Thoracic aorta (tissue), 2 donors: Measurements from ENCODE around the gene ZMYND8. TPM values are rescaled to one million over a fixed set of nuclear protein-coding genes. Genes with fewer than 3 reads are reported as not detected.
"Not testable (repeated sequence)": the region's sequence is repeated elsewhere in the genome, so short reads cannot be mapped to it uniquely, and the experiment has no call there.

Experiments
- ATAC-seq: fragments of 150-250 bp; one replicate; pipeline ENCODE4 v1.8.0; 2017; ENCODE audit warnings: low read depth; ENCODE audit not compliant: insufficient number of reproducible peaks, low FRiP score
- DNase-seq: peaks from one replicate; pipeline ENCODE4 v3.0.0-alpha.2; 2020; ENCODE audit warnings: low spot score
- H3K27ac ChIP-seq, 2 donors: fragments of 200-600 bp; sonication (generic); 1 replicate in 1 of 2; 2 replicates in 1 of 2; pipeline ENCODE4 v1.5.1; 2016; ENCODE audit warnings: mild to moderate bottlenecking in 2 of 2, moderate library complexity in 2 of 2
- H3K27me3 ChIP-seq: fragments of 200-600 bp; sonication (generic); replicated peaks from 2 replicates; pipeline ENCODE4 v1.6.0; 2016; ENCODE audit warnings: mild to moderate bottlenecking; ENCODE audit not compliant: insufficient read depth
- H3K36me3 ChIP-seq: fragments of 200-600 bp; sonication (generic); one replicate; pipeline ENCODE4 v1.5.1; 2016
- H3K4me1 ChIP-seq, 2 donors: fragments of 200-600 bp; sonication (generic); 1 replicate in 1 of 2; 2 replicates in 1 of 2; pipeline versions ENCODE4 v1.5.1 to v1.6.0; 2016; ENCODE audit warnings: low read depth in 2 of 2, mild to moderate bottlenecking in 1 of 2; ENCODE audit not compliant: control insufficient read depth in 1 of 2
- H3K4me3 ChIP-seq: fragments of 200-600 bp; sonication (generic); 2 replicates; pipeline ENCODE4 v1.5.1; 2016; ENCODE audit warnings: mild to moderate bottlenecking
- H3K9me3 ChIP-seq: fragments of 200-600 bp; sonication (generic); 2 replicates; pipeline ENCODE4 v1.5.1; 2016
- CTCF ChIP-seq: fragments of 200-600 bp; sonication (generic); IDR thresholded peaks from one replicate; pipeline ENCODE4 v1.5.1; 2019; ENCODE audit warnings: antibody characterized with exemption
- total RNA-seq, 2 donors: library from RNA; depleted of rRNA; stranded (reverse); fragments of >200 nt; gene quantifications; one replicate each; pipeline versions ENCODE4 v1.1.0 to v1.2.3, GENCODE V29; 2016

The ZMYND8 gene
- total RNA-seq, 2 donors from 2014 or later, result 17.9 to 27.2 TPM

DNA sequence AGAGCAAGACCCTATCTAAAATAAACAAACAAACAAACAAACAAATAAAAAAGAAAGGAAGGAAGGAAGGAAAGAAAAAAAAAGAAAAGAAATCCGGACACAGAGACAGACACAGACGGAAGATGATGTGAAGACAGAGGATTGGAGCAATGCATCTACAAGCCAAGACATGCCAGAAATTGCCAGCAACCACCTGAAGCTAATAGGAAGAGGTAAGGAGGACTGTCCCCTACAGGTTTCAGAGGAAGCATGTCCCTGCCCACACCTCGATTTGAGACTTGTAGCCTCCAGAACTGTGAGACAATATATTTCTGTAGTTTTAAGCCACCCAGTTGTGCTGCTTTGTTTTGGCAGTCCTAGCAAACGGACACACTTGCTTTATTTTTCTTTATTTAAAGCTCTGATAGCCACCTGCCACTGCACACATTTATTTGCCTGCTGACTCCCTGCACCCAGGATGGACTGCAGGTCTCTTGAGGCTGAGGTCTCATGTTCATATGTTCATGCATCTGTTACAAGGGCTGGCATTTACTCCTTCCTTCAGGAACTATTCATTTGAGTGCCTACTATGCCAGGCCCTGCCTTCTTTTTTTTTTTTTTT lies 20.7 kb upstream of the ZMYND8 start:
- H3K27me3 ChIP-seq, result no peaks in the 10 kb centered on the region
- H3K4me1 ChIP-seq, result peaks cover 0 to 5% of the 10 kb centered on the region in 2 donors
- DNase-seq (no peak), ATAC-seq (no peak)
- no peak for TF ChIP-seq CTCF
- H3K9me3 ChIP-seq, result no peaks in the 10 kb centered on the region
- no peak overlapping the region for H3K4me3 ChIP-seq
- no peak overlapping the region for H3K27ac ChIP-seq
- H3K36me3 ChIP-seq, result no peaks in the 10 kb centered on the region

DNA sequence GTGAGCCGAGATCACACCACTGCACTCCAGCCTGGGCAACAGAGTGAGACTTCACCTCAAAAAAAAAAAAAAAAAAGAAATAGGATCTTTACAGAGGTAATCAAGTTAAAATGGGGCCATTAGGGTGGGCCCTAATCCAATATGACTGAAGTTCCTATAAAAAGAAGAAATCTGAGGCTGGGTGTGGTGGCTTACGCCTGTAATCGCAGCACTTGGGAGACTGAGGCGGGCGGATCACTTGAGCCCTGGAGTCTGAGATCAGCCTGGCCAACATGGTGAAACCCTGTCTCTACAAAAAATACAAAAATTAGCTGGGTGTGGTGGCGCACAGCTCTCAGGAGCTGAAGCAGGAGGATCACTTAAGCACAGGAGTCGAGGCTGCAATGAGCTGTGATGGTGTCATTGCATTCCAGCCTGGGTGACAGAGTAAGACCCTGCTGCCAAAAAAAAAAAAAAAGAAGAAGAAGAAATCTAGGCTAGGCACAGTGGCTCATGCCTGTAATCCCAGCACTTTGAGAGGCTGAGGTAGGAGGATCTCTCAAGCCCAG lies 19.7 kb upstream of the ZMYND8 start:
- not testable (repeated sequence) for H3K27me3 ChIP-seq, H3K4me3 ChIP-seq, H3K4me1 ChIP-seq, DNase-seq, H3K27ac ChIP-seq, H3K9me3 ChIP-seq, H3K36me3 ChIP-seq
- ATAC-seq, result peak; percentile 26

GRCh38 chr20:47374121-47374520 lies 17.6 kb upstream of the ZMYND8 start:
- not testable (repeated sequence) for H3K27ac ChIP-seq, DNase-seq, H3K9me3 ChIP-seq, ATAC-seq, H3K36me3 ChIP-seq, H3K4me3 ChIP-seq, H3K4me1 ChIP-seq, H3K27me3 ChIP-seq

GRCh38 chr20:47373206-47373733 lies 16.8 kb upstream of the ZMYND8 start:
- Histone ChIP-seq H3K9me3 (no peaks in the 10 kb centered on the region), H3K27me3 (no peaks in the 10 kb centered on the region), H3K4me1 (peaks cover 0 to 5% of the 10 kb centered on the region in 2 donors), H3K27ac (no peak overlapping the region), H3K4me3 (no peak overlapping the region), H3K36me3 (no peaks in the 10 kb centered on the region)
- ATAC-seq (no peak), DNase-seq (no peak)
- TF ChIP-seq CTCF, result no peak

DNA sequence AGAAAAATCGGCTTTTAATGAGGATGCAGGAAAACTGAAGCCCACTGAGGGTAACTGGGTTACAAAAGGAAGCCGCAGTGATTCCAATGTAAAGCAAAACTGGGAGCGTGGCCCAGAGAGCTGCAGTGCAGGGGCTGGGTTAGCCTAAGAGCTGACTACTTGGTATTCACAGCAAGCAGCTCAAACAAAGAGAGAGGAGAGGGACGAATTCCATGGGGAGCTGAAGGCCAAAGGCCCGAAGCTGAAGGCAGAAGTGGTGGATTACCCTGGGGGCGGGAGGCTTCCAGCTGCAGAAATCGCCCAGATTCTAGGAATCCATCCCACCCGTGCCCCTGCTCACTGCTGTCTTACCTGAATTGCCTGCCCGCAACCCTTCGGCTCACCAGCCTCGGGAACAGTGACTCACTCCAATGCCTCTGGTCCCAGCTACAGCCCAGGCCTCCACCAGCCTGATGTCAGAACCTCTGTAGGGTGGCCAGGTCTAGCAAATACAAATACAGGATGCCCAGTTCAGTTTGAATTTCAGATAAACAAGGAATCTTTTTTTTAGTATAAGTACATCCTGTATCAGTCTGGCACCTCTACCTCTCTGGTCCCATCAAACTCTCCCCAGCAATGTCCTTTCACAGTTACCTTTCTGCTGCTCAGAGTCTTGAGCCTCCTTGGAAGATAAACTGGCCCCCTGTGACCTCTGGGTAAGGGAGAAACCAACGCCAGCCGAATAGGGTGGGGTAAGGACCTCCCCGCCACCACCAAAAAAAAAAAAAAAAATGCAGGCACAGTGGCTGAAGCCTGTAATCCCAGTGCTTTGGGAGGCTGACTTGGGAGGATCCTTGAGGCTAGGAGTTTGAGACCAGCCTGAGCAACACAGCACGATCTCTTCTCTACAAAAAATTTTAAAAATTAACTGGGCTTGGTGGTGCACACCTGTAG lies 14.6 kb upstream of the ZMYND8 start:
- no peak for ATAC-seq
- no peak for DNase-seq
- H3K36me3 ChIP-seq, result no peaks in the 10 kb centered on the region
- H3K4me1 ChIP-seq, result peaks cover 0 to 5% of the 10 kb centered on the region in 2 donors
- H3K27ac ChIP-seq, result peak overlapping the region in 1 of 2 donors; percentile 8
- TF ChIP-seq CTCF, result no peak
- no peaks in the 10 kb centered on the region for H3K9me3 ChIP-seq
- no peaks in the 10 kb centered on the region for H3K27me3 ChIP-seq
- no peak overlapping the region for H3K4me3 ChIP-seq

DNA sequence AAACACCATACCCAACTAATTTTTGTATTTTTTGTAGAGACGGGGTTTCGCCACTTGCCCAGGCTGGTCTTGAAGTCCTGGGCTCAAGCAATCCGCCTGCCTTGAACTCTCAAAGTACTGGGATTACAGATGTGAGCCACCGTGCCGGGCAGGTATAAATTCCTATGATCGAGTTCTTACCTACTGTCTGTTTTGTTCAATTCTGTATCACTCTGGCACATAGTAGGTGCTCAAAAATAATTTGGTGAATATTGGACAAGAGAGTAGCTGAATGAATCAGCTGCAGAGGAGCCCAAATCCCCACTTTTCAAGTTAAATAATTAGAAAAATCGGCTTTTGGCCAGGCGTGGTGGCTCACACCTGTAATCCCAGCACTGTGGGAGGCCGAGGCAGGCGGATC lies 13.7 kb upstream of the ZMYND8 start:
- H3K36me3 ChIP-seq, result no peaks in the 10 kb centered on the region
- no peak for DNase-seq
- no peak overlapping the region for H3K4me3 ChIP-seq
- no peak for ATAC-seq
- no peak overlapping the region for H3K27ac ChIP-seq
- TF ChIP-seq CTCF, result no peak
- H3K27me3 ChIP-seq, result no peaks in the 10 kb centered on the region
- peaks cover 0 to 5% of the 10 kb centered on the region in 2 donors for H3K4me1 ChIP-seq
- H3K9me3 ChIP-seq, result no peaks in the 10 kb centered on the region
